ENCODE measurements around the gene SPINK8. TPM values are rescaled to one million over a fixed set of nuclear protein-coding genes. Genes with fewer than 3 reads are reported as not detected.
"Not testable (repeated sequence)": the region's sequence is repeated elsewhere in the genome, so short reads cannot be mapped to it uniquely, and the experiment has no call there.

The SPINK8 gene
- not detected for total RNA-seq

DNA sequence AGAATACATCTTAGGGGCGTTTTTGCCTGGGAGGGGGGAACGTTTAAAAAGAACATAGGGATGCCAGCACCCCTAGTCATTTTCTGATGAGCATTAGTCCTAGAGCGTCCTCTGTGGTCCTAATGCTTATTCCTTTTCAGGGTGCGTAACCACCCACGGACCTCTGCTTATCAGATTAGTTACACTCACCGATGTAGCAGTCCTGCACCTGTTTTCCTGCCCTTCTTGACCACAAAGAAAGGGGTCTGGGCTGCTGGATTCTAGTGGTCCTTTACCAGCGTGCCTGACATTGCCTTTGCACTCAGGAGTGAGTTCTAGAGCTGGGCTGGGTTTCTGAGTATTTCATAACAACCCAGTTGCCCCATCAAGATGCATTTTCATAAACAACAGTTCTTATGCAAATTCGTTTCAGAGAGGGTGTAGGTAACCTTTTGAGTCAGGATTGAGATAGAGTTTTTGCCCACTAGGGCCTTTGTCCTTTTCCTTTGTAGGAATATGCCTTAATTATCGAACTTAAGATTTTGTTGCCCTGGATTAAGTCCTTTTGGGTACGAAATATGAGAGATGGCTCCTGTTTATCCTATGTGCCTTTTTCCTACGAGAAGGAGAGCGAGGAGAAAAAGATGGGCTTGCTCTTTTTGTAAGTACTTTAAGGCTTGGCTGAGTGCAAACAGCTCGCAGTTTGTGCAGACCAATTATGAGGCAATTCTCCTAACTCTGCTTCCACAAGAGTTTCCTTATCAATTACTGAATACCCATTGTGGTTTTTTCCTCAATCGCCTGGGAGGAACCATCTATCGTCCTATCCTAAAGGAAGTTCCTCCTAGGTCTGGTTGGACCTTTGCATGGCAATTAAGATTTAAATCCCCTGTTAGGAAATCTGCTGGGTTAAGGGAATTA is at the start of gene SPINK8:
Gene SPINK8 (minus strand): TSS at position 316 of the 900 bp plus-strand sequence. CDS start 5,320 bp downstream, outside the sequence.
- H3K4me3 Mint-ChIP-seq; H3K9me3 Mint-ChIP-seq; H3K36me3 Mint-ChIP-seq (ENCODE audit: low read depth); H3K27ac Mint-ChIP-seq; CTCF ChIA-PET; DNase-seq; POLR2A ChIA-PET; H3K4me1 Mint-ChIP-seq: not testable (repeated sequence)
- H3K27me3 Mint-ChIP-seq: peaks cover 21% of the 10 kb centered on the region

DNA sequence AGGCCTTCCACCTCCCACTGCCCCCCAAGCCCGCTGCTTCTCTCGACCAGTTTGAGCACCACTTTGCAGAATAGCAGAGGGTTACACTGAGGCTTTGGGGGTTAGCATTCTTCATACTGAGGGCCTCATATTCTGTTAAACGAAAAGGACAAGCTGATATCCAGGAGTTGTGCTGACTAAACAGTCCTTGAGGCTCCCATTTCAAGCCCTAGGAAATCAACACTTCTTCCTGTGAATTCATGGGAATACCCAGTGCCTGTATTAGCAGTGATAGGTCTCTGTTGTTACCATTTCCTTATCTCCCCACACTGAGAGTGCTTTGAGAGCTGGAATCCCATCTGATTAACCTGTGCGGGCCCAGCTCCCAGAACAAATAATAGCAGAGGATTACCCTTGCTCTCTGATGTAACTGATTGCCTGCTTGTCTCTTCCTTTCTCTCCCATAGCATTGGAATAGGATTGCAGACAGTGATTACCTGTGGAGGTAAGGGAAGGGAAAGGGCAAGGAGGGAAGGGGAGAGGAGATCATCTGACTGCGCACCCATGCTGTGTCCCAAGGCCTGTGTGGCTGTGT is 39.5 kb upstream of the SPINK8 start:
- no peak for DNase-seq
- H3K27ac Mint-ChIP-seq: no peak overlapping the region
- H3K4me3 Mint-ChIP-seq: no peak overlapping the region
- H3K27me3 Mint-ChIP-seq: no peaks in the 10 kb centered on the region
- no peaks in the 10 kb centered on the region for H3K36me3 Mint-ChIP-seq (ENCODE audit: low read depth)
- ChIA-PET CTCF (no interaction called here), POLR2A (no interaction called here)
- H3K9me3 Mint-ChIP-seq: no peaks in the 10 kb centered on the region
- no peaks in the 10 kb centered on the region for H3K4me1 Mint-ChIP-seq

GRCh38 chr3:48372377-48372770 is 38.9 kb upstream of the SPINK8 start:
- ChIA-PET CTCF (interaction anchor here (0.9 kb wide), 1 partner anchor 23 kb away, joined by 3 read pairs; no protein-coding TSS in a partner anchor), POLR2A (no interaction called here)
- Mint-ChIP-seq H3K36me3 (ENCODE audit: low read depth) (no peaks in the 10 kb centered on the region), H3K4me1 (no peaks in the 10 kb centered on the region), H3K9me3 (no peaks in the 10 kb centered on the region), H3K27ac (no peak overlapping the region), H3K27me3 (no peaks in the 10 kb centered on the region), H3K4me3 (no peak overlapping the region)
- DNase-seq: no peak

DNA sequence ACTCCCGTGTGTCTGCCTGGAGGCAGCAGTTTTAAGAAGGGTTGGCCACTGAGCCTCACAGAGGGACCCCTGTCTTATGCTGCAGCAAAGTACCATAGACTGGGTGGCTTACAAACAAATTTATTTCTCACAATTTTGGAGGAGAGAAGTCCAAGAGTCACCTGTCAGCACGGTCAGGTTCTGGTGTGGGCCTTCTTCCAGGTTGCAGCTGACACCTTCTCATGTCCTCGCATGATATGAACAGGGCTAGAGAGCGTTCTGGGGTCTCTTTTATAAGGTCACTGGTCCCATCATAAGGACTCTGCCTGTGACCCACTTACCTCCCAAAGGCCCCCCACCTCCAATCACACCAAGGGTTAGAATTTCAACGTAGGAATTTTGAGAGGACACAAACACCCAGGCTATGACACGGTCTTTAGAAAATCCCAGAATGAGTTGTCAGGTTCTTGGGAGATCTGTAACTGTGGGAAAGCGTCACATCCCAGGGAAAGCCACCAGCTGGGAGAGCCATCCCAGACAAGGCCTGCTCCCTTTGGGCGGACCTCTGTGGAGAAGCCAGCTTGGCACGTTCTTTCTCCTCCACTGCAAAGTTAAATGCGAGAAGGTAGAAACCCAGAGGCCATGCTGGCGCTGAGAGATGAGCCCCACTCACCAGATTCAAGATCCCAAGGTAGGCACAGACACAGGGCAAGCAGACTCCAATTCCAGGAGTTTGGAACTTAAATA is 38.4 kb upstream of the SPINK8 start, which contains the start of gene FBXW12:
Gene FBXW12 (plus strand): TSS at position 569 of the 726 bp plus-strand sequence. CDS start 549 bp downstream, outside the sequence.
- no peaks in the 10 kb centered on the region for H3K36me3 Mint-ChIP-seq (ENCODE audit: low read depth)
- CTCF ChIA-PET: interaction anchor here (0.9 kb wide), 1 partner anchor 23 kb away, joined by 3 read pairs; no protein-coding TSS in a partner anchor

DNA sequence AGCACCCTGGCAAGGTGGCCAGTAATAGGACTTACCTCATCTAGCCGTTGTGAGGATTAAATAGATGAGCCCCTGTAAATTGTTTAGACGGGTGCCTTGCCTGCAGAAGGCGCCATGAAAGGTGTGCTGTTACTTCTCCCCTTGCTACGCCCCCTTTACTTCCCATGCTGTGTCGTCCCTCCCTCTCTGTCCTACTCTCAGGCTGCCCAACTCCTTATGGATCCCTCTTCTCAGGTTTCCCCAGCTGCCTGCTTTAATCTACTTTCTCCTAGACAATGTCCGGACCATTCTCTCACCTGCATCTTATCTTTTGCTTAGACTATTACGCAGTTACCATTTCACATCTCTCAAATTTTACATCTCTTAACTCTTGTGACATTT is 36.9 kb upstream of the SPINK8 start:
- Mint-ChIP-seq H3K27me3 (peaks cover 2% of the 10 kb centered on the region), H3K36me3 (ENCODE audit: low read depth) (no peaks in the 10 kb centered on the region), H3K27ac (no peak overlapping the region), H3K4me3 (no peak overlapping the region), H3K4me1 (no peaks in the 10 kb centered on the region), H3K9me3 (no peaks in the 10 kb centered on the region)
- ChIA-PET CTCF (no interaction called here), POLR2A (no interaction called here)
- no peak for DNase-seq

More for the DNA sequence above, 38.4 kb upstream of the SPINK8 start, which contains the start of gene FBXW12:
- Mint-ChIP-seq H3K27me3 (no peaks in the 10 kb centered on the region), H3K4me3 (no peak within 1 kb of the TSS), H3K9me3 (no peaks in the 10 kb centered on the region), H3K4me1 (no peaks in the 10 kb centered on the region), H3K27ac (no peak within 1 kb of the TSS)
- no peak for DNase-seq
- POLR2A ChIA-PET: no interaction called here

- no peak overlapping the region for H3K27ac Mint-ChIP-seq
- no peak overlapping the region for H3K4me3 Mint-ChIP-seq
- H3K36me3 Mint-ChIP-seq (ENCODE audit: low read depth): no peaks in the 10 kb centered on the region
- peaks cover 1% of the 10 kb centered on the region for H3K9me3 Mint-ChIP-seq
- no peak for DNase-seq
- H3K27me3 Mint-ChIP-seq: peaks cover 4% of the 10 kb centered on the region
- no peaks in the 10 kb centered on the region for H3K4me1 Mint-ChIP-seq
- CTCF ChIA-PET: no interaction called here
- POLR2A ChIA-PET: no interaction called here
These were observed 36.4 kb upstream of the SPINK8 start for GRCh38 chr3:48369693-48370332.

DNA sequence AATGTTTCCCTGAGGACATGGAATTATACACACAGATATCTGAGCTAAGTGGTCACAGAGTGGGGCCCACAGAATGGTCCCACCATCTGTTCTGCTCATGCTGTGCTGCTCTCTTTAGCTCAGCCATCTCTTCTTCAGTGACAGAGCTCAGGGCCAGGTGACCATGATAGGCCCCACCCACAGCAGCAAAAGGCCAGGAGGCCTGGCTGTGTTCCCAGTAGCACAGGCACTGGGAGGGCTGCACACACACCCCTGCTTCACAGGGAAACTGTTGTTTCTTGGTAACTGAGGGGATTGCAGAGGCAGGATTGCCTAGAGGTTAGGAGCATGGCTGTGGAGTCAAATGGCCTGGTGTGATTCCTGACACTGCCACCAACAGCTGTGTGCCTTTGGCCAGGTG is 33.7 kb upstream of the SPINK8 start:
- DNase-seq: no peak
- Mint-ChIP-seq H3K27me3 (peaks cover 6% of the 10 kb centered on the region), H3K36me3 (ENCODE audit: low read depth) (no peaks in the 10 kb centered on the region), H3K4me1 (no peaks in the 10 kb centered on the region), H3K9me3 (peaks cover 5% of the 10 kb centered on the region), H3K27ac (no peak overlapping the region), H3K4me3 (no peak overlapping the region)
- ChIA-PET POLR2A (no interaction called here), CTCF (interaction anchor here (0.8 to 1.2 kb wide), 3 partner anchors 10 to 69 kb away, joined by 3 read pairs; no protein-coding TSS in a partner anchor)

GRCh38 chr3:48364840-48365239 is 31.4 kb upstream of the SPINK8 start:
- no peak for DNase-seq
- H3K27me3 Mint-ChIP-seq: peaks cover 20% of the 10 kb centered on the region
- peaks cover 2% of the 10 kb centered on the region for H3K36me3 Mint-ChIP-seq (ENCODE audit: low read depth)
- H3K4me3 Mint-ChIP-seq: no peak overlapping the region
- H3K9me3 Mint-ChIP-seq: peaks cover 11% of the 10 kb centered on the region
- H3K27ac Mint-ChIP-seq: no peak overlapping the region
- CTCF ChIA-PET: interaction anchor here (0.6 kb wide), 1 partner anchor 14 kb away, joined by 4 read pairs; no protein-coding TSS in a partner anchor
- H3K4me1 Mint-ChIP-seq: no peaks in the 10 kb centered on the region
- POLR2A ChIA-PET: no interaction called here

DNA sequence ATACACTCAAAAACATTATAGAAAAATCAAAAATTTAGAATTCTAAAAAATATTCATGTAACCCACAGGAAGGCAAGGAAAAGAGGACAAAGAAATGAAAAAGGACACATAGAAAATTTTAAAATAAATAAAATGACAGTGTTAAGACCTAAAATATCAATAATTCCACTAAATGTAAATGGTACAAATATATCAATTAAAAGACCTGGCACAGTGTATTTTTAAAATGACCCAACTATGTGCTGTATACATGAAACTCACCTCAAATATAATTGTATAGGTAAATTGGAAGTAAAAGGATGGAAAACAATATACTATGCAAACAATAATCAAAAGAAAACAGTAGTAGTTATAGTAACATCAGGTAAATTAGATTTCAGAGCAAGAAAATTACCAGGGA is 28.5 kb upstream of the SPINK8 start:
- no peaks in the 10 kb centered on the region for H3K4me1 Mint-ChIP-seq
- no peak for DNase-seq
- peaks cover 11% of the 10 kb centered on the region for H3K9me3 Mint-ChIP-seq
- no peak overlapping the region for H3K4me3 Mint-ChIP-seq
- peaks cover 28% of the 10 kb centered on the region for H3K27me3 Mint-ChIP-seq
- ChIA-PET CTCF (no interaction called here), POLR2A (no interaction called here)
- H3K36me3 Mint-ChIP-seq (ENCODE audit: low read depth): peaks cover 2% of the 10 kb centered on the region
- H3K27ac Mint-ChIP-seq: no peak overlapping the region

- Mint-ChIP-seq H3K4me3 (no peak overlapping the region), H3K36me3 (ENCODE audit: low read depth) (peaks cover 2% of the 10 kb centered on the region), H3K27ac (no peak overlapping the region), H3K9me3 (peaks cover 7% of the 10 kb centered on the region), H3K27me3 (peaks cover 30% of the 10 kb centered on the region), H3K4me1 (no peaks in the 10 kb centered on the region)
- ChIA-PET CTCF (interaction anchor here (1.2 to 1.6 kb wide), 2 partner anchors 10 to 18 kb away, joined by 3 to 4 read pairs; no protein-coding TSS in a partner anchor), POLR2A (no interaction called here)
- no peak for DNase-seq
These were observed 23.0 kb upstream of the SPINK8 start for GRCh38 chr3:48356419-48356818.

- POLR2A ChIA-PET: no interaction called here
- H3K4me3 Mint-ChIP-seq: no peak overlapping the region
These were observed 20.5 kb upstream of the SPINK8 start for GRCh38 chr3:48353987-48354386.

GRCh38 chr3:48352546-48352945 is 19.1 kb upstream of the SPINK8 start:
- H3K4me1 Mint-ChIP-seq: no peaks in the 10 kb centered on the region
- no peak overlapping the region for H3K4me3 Mint-ChIP-seq
- ChIA-PET POLR2A (no interaction called here), CTCF (interaction anchor here (1.1 kb wide), 1 partner anchor 10 kb away, joined by 3 read pairs; no protein-coding TSS in a partner anchor)
- H3K27ac Mint-ChIP-seq: no peak overlapping the region
- peaks cover 2% of the 10 kb centered on the region for H3K9me3 Mint-ChIP-seq
- no peak for DNase-seq
- H3K27me3 Mint-ChIP-seq: peaks cover 12% of the 10 kb centered on the region
- H3K36me3 Mint-ChIP-seq (ENCODE audit: low read depth): no peaks in the 10 kb centered on the region

More at GRCh38 chr3:48353987-48354386, 20.5 kb upstream of the SPINK8 start:
- Mint-ChIP-seq H3K27ac (no peak overlapping the region), H3K36me3 (ENCODE audit: low read depth) (no peaks in the 10 kb centered on the region), H3K27me3 (peaks cover 13% of the 10 kb centered on the region), H3K9me3 (peaks cover 2% of the 10 kb centered on the region), H3K4me1 (no peaks in the 10 kb centered on the region)
- CTCF ChIA-PET: no interaction called here
- DNase-seq: no peak
